ENCODE measurements around the gene FAM118B.

FAM118B gene

DNA sequence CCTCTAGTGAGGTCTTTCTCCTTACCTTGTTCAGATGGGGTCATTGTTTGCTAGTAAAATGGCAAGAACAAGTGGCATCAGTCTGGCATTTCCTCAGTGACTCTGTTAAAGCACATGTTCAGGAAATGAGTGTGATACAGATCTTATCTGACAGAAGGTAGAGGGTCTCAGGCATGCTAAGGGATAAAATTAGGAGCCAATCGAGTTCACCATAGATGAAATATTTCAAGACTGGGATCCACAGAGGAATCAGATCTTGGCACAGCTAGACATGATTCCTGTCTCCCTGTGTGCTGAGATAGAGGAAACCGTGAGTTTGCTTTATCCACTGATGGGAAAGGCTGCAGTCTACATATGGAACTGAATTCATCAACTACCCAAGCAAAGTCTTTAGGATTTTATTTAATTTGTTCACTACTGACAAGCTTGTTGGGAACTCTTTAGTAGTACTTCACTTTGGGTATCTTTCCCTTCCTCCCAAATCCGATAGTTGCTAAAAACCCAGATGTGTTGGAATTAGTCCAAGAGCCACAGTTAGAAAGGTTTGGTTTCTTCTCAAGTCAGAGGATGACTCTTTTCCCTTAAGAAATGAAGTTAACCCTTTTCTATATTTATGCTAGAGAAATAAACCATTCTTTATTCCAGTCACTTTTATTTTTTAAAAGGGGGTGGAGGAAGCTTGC, 18.4 kb downstream of the FAM118B start:
- no peak overlapping the region for H3K4me3 ChIP-seq (ENCODE audit: low read depth, low read length)
- DNase-seq (ENCODE audit: low read depth) = no peak
- TF ChIP-seq, protein P1, sequence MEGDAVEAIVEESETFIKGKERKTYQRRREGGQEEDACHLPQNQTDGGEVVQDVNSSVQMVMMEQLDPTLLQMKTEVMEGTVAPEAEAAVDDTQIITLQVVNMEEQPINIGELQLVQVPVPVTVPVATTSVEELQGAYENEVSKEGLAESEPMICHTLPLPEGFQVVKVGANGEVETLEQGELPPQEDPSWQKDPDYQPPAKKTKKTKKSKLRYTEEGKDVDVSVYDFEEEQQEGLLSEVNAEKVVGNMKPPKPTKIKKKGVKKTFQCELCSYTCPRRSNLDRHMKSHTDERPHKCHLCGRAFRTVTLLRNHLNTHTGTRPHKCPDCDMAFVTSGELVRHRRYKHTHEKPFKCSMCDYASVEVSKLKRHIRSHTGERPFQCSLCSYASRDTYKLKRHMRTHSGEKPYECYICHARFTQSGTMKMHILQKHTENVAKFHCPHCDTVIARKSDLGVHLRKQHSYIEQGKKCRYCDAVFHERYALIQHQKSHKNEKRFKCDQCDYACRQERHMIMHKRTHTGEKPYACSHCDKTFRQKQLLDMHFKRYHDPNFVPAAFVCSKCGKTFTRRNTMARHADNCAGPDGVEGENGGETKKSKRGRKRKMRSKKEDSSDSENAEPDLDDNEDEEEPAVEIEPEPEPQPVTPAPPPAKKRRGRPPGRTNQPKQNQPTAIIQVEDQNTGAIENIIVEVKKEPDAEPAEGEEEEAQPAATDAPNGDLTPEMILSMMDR (IDR thresholded peaks at IDR 0.05; ENCODE audit: low read depth, low read length, missing control alignments) = no peak

DNA sequence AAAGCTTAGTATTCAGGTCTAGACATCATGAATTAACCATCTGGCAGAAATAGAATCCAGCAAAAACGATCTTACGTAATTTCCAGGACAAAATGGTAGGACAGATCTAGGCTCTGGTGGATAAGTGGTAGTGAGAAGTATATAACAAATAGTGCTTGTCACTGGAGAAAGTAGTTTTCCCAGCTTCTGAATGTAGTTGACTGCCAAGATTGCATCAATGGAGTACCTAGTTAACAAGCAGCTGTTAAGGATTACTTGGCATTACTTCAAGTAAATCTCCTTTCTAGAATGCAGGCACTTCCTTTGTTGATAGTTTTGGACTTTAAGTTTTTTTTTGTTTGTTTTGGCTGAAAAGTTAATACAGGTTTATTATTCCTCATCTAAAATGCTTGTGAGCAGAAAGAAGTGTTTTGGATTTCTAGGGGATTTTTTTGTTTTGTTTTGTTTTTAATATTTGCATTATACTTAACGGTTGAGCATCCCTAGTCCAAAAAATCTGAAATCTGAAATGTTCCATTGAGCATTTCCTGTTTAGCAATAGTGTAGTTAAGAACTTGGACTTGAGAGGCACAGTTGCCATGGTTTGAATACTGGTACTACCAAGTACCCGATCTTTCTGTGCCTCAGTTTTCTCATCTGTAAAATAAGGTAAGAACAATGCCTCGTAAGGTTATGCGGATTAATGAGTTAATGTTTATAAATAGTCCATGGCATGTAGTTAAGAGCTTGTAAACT, 20.3 kb downstream of the FAM118B start:
- DNase-seq (ENCODE audit: low read depth) = no peak
- H3K4me3 ChIP-seq (ENCODE audit: low read depth, low read length) = no peak overlapping the region
- TF ChIP-seq, protein P1 (IDR thresholded peaks at IDR 0.05; ENCODE audit: low read depth, low read length, missing control alignments) = no peak

DNA sequence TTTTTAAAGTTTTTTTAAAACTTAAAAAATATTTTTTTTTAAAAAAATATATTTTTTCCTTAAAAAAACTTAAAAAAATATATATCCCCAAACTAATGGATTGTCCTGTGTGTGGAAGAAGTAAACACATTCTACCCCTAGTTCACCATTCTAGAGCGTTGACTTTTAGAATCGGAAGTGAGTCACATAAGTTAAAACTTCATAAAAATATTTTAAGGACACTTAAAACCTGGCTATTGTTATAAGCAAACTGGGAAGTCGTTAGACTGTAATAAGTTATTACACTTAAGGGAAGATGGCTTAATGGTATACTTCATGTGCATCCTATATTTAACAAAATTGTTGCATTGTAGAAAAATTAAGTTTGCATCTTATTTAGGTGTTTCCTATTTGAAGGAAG, 21.1 kb downstream of the FAM118B start:
- TF ChIP-seq, protein P1 (IDR thresholded peaks at IDR 0.05; ENCODE audit: low read depth, low read length, missing control alignments) = no peak
- no peak overlapping the region for H3K4me3 ChIP-seq (ENCODE audit: low read depth, low read length)

DNA sequence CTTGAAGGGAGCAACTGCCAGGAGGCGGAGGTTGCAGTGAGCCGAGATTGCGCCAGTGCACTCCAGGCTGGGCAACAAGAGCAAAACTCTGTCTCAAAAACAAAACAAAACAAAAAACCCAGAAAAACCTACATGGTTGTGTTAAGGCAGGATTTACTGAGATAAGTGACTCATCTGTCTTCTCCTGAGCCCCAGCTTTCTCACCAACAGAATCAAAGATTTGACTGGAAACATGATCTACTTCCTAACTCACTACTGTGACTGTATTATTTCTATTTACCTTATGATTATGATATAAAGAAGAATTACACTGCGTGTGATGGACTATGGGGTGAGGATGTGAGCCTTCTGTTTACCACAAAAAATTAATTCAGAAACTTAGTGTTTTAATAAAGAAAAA, 21.8 kb downstream of the FAM118B start:
- no peak for DNase-seq (ENCODE audit: low read depth)
- H3K4me3 ChIP-seq (ENCODE audit: low read depth, low read length) = no peak overlapping the region
- TF ChIP-seq, protein P1 (IDR thresholded peaks at IDR 0.05; ENCODE audit: low read depth, low read length, missing control alignments) = no peak

More for the DNA sequence above, 21.1 kb downstream of the FAM118B start:
- no peak for DNase-seq (ENCODE audit: low read depth)

DNA sequence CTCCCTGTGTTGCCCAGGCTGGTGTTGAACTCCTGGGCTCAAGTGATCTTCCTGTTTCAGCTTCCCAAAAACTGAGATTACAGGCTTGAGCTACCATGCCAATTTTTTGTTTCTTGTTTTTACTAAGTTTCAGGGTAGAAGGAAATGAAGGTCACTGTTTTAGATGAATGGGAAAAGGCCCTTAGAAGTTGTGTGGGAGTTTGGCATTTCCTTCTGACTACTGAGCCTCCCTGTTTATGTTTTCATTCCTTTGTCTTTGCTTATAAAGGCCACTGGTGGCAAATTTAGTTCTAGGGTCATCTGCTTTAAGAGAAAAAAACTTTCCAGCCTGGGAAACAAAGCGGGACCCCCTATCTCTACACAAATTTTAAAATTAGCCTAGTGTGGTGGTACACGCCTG, 35.1 kb downstream of the FAM118B start:
- DNase-seq (ENCODE audit: low read depth) = no peak
- no peak overlapping the region for H3K4me3 ChIP-seq (ENCODE audit: low read depth, low read length)
- TF ChIP-seq, protein P1 (IDR thresholded peaks at IDR 0.05; ENCODE audit: low read depth, low read length, missing control alignments) = no peak

DNA sequence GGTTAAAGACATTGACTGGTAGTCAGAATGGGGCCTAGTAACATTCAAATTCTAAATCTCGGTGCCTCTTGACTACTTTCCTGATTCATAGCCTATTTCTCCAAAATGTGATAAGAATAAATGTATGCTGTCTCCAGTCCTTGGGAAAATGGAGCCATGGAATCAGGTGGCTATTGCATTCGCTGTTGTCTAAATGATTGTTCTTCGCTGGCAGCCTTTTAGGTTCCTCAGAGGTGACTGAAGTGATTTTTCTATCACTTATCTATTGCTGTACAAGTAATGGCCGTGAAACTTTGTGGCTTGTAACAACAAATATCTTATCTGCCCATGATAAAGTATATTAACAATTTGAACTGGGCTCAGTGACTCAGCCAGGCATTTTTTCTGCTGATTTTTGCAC, 41.7 kb downstream of the FAM118B start:
- H3K4me3 ChIP-seq (ENCODE audit: low read depth, low read length) = no peak overlapping the region
- DNase-seq (ENCODE audit: low read depth) = no peak
- TF ChIP-seq, protein P1 (IDR thresholded peaks at IDR 0.05; ENCODE audit: low read depth, low read length, missing control alignments) = no peak
